MCF 10A (cell line): ENCODE data around the gene DENND2A. TPM values are rescaled to one million over a fixed set of nuclear protein-coding genes. Genes with fewer than 3 reads are reported as not detected.

Experiments used
- BruUV-seq: library from RNA; stranded (reverse); fragments of 400-500 nt; replicated peaks from 2 replicates; lab custom pipeline; 2021; lab: Mats Ljungman, UMichigan
- CTCF ChIA-PET: fragments of 300-600 bp; sonication (Branson Sonifier 250); formaldehyde crosslinking; extraction: SDS; loops from one replicate; lab custom pipeline; 2021; ENCODE audit warnings: antibody characterized with exemption, inconsistent platforms; lab: Yijun Ruan, JAX
- POLR2A ChIA-PET: fragments of 300-600, 350-650 bp; sonication (Branson Sonifier 250); formaldehyde crosslinking; extraction: SDS; loops from one replicate; lab custom pipeline; 2020; ENCODE audit warnings: antibody characterized with exemption, inconsistent platforms; lab: Yijun Ruan, JAX
- DNase-seq: peaks from one replicate; pipeline ENCODE4 v3.0.0-alpha.2; 2018; ENCODE audit not compliant: unreplicated experiment
- H3K27ac Mint-ChIP-seq: one replicate; pipeline ENCODE4 v1.8.0; 2022; ENCODE audit warnings: mild to moderate bottlenecking, low read depth, mixed read lengths; ENCODE audit not compliant: unreplicated experiment
- H3K27me3 Mint-ChIP-seq: one replicate; pipeline ENCODE4 v1.8.0; 2022; ENCODE audit warnings: mixed read lengths; ENCODE audit not compliant: insufficient read depth, unreplicated experiment
- H3K36me3 Mint-ChIP-seq: one replicate; pipeline ENCODE4 v1.8.0; 2022; ENCODE audit warnings: mild to moderate bottlenecking, moderate library complexity, mixed read lengths; ENCODE audit not compliant: insufficient read depth, unreplicated experiment
- H3K4me1 Mint-ChIP-seq: one replicate; pipeline ENCODE4 v1.8.0; 2022; ENCODE audit warnings: mixed read lengths; ENCODE audit not compliant: insufficient read depth, unreplicated experiment
- H3K4me3 Mint-ChIP-seq: one replicate; pipeline ENCODE4 v1.8.0; 2022; ENCODE audit warnings: mild to moderate bottlenecking, moderate library complexity, mixed read lengths; ENCODE audit not compliant: unreplicated experiment
- H3K9me3 Mint-ChIP-seq: one replicate; pipeline ENCODE4 v1.8.0; 2022; ENCODE audit warnings: mixed read lengths; ENCODE audit not compliant: unreplicated experiment
- CTCF ChIP-seq: fragments of 200-600 bp; IDR thresholded peaks from one replicate; pipeline ENCODE4 v1.8.0; 2022; ENCODE audit warnings: antibody characterized with exemption, mild to moderate bottlenecking; ENCODE audit not compliant: unreplicated experiment
- intact Hi-C: fragments of 100-400 bp; cut with micrococcal nuclease; formaldehyde crosslinking; loops from 2 replicates; pipeline ENCODE4 v1.14.1; 2022
- total RNA-seq: library from RNA; stranded (reverse); gene quantifications from 2 replicates; pipeline ENCODE4 v1.2.3, GENCODE V29; 2022

DENND2A gene
- total RNA-seq, 1 experiment from 2014 or later, result 0.26 TPM

- intact Hi-C loops, result no loop called here
- Mint-ChIP-seq H3K27me3 (no peaks in the 10 kb centered on the region), H3K27ac (no peak overlapping the region), H3K9me3 (no peaks in the 10 kb centered on the region), H3K36me3 (peaks cover 76% of the 10 kb centered on the region), H3K4me3 (no peak overlapping the region), H3K4me1 (no peaks in the 10 kb centered on the region)
- DNase-seq, result no peak
- CTCF ChIA-PET, result no interaction called here
- POLR2A ChIA-PET, result interaction anchor here (1.2 kb wide), 1 partner anchor 10 kb away, joined by 3 read pairs; the partner anchor contains the start of gene ADCK2
- BruUV-seq, result no TSS peak
- TF ChIP-seq CTCF, result no peak
Observed at GRCh38 chr7:140683657-140684056, 43.0 kb upstream of the DENND2A start.

- no peaks in the 10 kb centered on the region for H3K9me3 Mint-ChIP-seq
- intact Hi-C loops, result no loop called here
- TF ChIP-seq CTCF, result no peak
- no peak for DNase-seq
- BruUV-seq, result no TSS peak
- ChIA-PET CTCF (interaction anchor here (0.6 to 0.7 kb wide), 2 partner anchors 9 to 28 kb away, joined by 3 to 4 read pairs; partner anchors contain the start of gene ADCK2), POLR2A (no interaction called here)
- no peaks in the 10 kb centered on the region for H3K4me1 Mint-ChIP-seq
- H3K27ac Mint-ChIP-seq, result no peak overlapping the region
- peaks cover 78% of the 10 kb centered on the region for H3K36me3 Mint-ChIP-seq
- H3K4me3 Mint-ChIP-seq, result no peak overlapping the region
- H3K27me3 Mint-ChIP-seq, result no peaks in the 10 kb centered on the region
Observed at GRCh38 chr7:140681766-140682165, 41.2 kb upstream of the DENND2A start.

DNA sequence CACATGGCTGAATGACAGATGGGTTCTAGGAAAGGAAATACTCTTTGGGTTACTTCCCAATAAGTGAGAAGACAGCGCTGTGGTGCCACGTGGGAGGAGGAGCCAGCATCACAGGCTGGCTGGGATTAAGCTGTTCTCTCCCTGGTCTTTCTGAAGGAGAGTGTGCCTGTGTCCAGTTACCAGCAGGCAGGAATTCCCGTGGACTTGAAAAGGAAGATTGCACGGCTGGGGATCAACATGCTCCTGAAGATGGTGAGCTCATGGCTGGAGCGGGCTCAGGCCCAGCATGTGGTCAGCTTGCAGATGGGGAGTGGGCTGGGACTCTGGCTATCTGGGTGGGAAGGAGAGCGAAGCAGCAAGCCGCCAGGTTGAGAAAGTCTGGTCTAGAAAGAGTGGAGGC, 40.3 kb upstream of the DENND2A start:
- H3K36me3 Mint-ChIP-seq, result peaks cover 83% of the 10 kb centered on the region
- ChIA-PET POLR2A (interaction anchor here (0.6 to 1.1 kb wide), 2 partner anchors 11 to 871 kb away, joined by 3 read pairs; no protein-coding TSS in a partner anchor), CTCF (interaction anchor here (0.6 kb wide), 1 partner anchor 1860 kb away, joined by 3 read pairs; no protein-coding TSS in a partner anchor)
- H3K9me3 Mint-ChIP-seq, result no peaks in the 10 kb centered on the region
- TF ChIP-seq CTCF, result no peak
- no peak overlapping the region for H3K27ac Mint-ChIP-seq
- DNase-seq, result no peak
- BruUV-seq, result no TSS peak
- H3K4me3 Mint-ChIP-seq, result no peak overlapping the region
- H3K27me3 Mint-ChIP-seq, result no peaks in the 10 kb centered on the region
- intact Hi-C loops, result no loop called here
- no peaks in the 10 kb centered on the region for H3K4me1 Mint-ChIP-seq

GRCh38 chr7:140679186-140679585, 38.6 kb upstream of the DENND2A start:
- BruUV-seq, result no TSS peak
- ChIA-PET POLR2A (no interaction called here), CTCF (interaction anchor here (0.6 kb wide), 1 partner anchor 28 kb away, joined by 3 read pairs; no protein-coding TSS in a partner anchor)
- intact Hi-C loops, result loop anchor here (5.0 kb wide), 1 partner anchor 333 kb away; the partner anchor contains the start of gene MRPS33
- DNase-seq, result no peak
- H3K27ac Mint-ChIP-seq, result no peak overlapping the region
- no peaks in the 10 kb centered on the region for H3K9me3 Mint-ChIP-seq
- peaks cover 12% of the 10 kb centered on the region for H3K4me1 Mint-ChIP-seq
- H3K27me3 Mint-ChIP-seq, result no peaks in the 10 kb centered on the region
- no peak for TF ChIP-seq CTCF
- H3K4me3 Mint-ChIP-seq, result no peak overlapping the region
- H3K36me3 Mint-ChIP-seq, result peaks cover 68% of the 10 kb centered on the region
